ENCODE measurements around the gene ANGPT4.

The ANGPT4 gene

DNA sequence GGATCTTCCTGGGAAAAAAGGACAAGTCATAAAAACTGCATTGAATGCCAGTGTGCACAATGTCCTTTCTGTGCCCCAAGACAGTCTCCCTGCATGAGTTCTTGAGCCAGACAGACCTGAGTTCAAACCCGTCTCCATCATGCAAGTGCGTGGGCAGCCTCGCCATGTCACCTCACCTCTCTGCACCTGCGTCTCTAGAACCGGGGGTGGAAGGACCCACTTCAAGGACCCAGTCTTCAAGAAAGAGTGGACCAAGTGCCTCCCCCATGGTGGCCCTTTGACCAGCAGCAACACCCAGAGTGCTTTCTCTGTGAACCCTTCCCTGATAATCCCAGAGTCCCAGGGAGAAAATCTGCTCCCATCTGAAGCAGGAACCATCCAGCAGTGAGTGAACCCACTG, 23.5 kb upstream of the ANGPT4 start:
- DNase-seq: no peak

DNA sequence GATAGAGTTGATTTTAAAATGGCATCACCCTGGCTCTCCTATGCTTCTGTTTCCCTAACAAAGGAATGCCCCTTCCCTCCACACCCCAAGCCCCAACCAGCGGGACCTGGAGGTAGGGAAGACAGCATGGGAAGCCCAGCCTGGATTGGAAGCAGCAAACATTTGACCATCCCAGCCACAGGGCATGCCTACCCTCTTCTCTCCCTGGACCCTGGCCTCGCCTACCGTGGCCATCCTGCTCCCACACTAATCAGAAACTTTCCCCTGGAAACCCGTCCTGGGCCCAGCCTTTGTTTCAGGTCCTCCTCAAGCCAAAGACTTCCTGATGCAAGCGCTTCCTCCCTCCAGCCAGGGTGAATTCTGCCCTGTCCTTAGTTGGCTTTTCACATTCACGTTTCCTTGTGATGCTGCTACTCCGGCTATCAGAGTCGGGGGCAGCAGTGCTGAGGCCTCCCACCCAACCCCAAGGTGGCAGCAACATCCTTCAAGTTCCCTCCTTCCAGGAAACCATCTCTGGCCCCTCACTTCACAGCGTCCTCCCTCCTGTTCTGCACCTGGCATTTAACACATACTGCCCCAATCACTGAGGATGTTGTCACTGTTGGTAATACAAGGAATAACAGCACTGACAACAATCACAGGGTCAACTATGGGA, 18.2 kb upstream of the ANGPT4 start:
- DNase-seq: no peak

DNA sequence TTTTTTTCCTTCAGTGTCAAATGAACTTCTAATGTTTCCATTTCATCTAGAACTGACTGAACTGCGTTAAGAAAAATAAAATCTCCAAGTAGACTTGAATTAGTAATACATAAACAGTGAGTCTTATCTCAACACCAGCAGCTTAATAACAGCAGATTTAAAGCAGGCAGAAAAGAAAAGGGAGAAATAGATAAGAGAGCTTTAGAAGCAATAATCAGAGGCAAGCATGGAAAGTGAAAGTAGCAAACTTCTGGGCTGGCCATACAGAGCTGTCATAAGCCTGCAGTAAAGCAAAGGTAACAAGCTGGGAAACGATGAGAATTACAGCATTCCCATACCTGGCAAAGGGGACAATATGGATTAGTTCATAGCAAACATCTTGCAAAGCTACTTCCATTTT, 16.9 kb upstream of the ANGPT4 start:
- no peak for DNase-seq

DNA sequence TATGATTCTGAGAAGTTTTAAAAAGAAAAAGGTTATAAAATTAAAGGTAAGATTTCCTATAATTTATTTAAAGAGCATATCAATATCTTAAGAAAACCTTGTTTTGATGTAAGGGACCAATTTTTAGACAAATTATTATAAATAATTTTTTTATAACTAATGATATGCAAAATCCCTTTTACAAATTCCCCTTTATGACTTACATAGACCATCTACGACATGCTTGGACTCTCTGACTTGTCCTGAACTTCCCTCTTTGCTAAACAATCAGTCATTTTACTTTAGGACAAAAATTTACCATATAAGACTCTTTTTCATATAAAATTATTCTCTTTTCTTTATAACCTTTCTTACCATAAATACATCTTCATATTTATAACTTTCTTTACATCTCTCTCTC, 15.3 kb upstream of the ANGPT4 start:
- no peak for DNase-seq

DNA sequence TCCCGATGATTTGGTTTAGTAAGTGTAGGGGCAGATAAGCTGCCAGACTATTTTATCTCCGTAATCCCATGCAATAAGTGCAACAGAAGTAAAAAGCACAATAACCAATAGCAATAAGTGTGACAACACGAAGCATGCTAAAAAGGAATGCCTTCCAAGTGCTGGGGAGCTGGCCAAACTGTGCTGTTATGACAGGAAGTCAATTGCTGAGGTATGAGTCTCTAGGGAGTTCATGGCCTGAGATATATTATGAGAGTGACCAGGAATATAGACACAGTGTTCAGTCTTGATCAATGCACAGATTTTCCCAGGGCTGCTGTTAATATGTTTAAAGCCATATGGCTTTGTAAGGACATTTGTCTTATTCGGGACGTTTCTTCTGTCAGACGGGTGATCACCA, 10.5 kb upstream of the ANGPT4 start:
- no peak for DNase-seq

DNA sequence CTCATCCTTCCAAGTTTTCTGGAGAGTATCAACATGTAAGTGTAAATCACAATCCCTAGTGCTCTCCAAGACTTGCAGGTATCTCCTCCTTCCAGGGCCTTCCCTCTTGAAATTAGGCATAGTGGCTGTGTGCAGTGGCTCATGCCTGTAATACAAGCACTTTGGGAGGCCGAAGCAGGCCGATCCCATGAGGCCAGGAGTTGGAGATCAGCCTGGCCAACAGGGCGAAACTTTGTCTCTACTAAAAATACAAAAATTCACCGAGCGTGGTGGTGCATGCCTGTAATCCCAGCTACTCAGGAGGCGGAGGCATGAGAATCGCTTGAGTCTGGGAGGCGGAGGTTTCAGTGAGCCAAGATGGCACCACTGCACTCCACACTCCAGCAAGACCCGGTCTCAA, 9.4 kb upstream of the ANGPT4 start:
- DNase-seq: no peak

DNA sequence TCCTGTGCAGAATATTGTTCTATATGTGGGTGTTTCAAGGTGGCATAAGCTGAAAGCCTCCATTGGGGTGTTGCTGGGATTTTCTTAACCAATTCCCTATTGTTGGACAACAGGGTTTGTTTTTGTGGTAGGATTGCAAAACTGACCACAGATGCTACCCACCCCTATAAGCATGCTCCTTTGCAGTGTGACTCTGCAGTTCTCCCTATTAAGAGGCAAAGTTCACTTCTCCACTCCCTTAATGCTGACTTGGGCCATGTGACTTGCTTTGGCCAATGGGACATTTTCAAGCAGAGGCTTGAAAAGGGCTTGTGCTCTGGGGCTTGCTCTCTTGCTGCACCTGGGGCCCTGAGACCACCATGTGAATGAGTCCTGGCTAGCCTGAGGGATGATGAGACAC, 8.5 kb upstream of the ANGPT4 start:
- DNase-seq: no peak

DNA sequence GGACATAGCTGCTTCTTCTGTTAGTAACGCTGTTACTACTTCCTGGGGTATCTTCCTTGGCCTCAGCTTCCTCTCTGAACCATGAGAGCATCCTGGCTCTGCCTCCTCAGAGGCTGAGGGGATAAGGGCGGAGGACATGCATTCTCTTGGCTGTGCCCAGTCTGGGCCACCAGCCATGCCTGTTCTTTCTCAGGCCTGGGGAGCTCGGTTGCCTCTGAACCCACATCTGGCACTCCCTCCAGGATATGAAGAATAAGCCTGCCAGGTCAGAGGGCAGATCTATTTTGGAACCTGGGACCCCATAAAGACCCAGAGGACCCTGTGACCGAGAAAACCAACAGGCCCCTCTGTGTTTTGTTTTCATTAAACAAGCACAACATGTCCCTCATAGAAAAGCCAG, 6.6 kb upstream of the ANGPT4 start:
- no peak for DNase-seq

DNA sequence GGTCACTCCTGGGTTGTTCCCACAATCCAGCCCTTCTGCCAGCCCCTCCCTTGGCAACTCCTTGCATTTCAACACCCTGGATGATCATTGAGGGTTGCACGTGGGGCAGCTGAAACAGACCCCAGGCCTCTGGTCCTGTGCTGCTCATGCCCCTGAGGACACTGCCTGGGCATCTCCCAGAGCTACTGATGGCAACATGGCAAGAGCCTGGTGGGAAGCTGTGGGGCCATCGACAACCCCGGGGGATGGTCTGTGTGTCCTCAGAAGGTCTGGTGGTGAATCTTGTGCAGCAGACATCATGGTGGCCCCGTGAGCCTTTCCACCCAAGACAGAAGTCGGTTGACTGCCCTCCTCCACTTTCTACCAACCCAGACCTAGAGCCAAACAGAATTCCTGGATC, 4.9 kb upstream of the ANGPT4 start:
- no peak for DNase-seq

DNA sequence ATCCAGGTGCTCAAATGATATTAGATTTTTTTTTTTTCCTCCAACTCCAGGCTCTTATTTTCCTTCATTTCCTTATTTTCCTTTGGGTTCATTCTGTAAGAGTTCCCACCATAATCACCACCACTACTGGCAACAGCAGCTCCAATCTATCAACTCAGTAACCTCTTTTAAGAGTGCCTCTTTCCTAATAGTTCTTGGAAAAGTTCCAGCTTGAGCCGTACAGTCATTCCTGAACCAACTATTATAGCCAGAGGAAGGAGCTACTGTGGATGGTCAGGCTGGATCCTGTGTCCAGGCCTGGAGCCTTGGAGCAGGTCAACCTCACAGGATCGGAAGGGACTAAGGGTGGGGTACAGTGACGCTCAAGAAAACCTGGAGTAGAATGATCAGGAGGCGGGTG, 4.2 kb upstream of the ANGPT4 start:
- no peak for DNase-seq

DNA sequence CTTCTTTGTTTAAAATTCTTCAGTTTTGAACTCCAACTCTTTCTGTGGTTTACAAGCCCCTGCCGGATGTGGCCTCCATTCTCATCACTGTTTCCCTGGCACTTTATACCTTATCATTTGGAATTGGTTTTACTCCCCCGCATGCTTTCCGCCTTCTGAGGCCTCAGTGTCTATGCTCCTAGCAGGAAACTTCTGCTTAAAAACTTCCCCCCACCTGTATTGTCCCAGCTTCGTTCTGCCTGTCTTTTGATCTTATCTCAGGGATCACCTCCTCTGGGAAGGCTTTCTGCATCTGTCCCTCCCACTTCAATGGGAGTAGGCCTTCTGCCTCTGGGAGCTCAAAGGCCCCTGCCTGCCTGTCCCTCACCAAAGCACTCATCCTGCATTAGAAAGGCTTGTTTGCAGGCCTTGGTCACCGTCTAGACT, 3.4 kb upstream of the ANGPT4 start:
- DNase-seq: no peak

DNA sequence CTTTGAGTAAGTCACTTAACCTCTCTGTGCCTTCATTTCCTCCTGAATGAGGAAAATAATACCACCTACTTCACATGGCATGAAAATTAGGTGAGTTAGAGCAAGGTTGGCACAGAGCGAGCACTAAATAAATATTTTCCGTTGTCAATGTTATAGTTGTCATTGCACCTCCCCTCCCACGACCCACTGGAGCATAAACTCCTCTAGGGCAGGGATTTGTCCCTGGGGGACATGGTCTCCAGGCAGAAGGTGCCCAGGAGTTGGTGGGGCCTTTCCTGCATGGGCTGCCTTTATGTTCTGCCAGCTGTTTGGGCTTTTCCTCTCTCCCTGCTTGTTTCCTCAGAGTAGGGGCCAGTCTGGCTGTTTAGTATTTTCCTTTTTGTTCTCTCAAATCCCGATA, 1.3 kb upstream of the ANGPT4 start:
- DNase-seq: no peak

DNA sequence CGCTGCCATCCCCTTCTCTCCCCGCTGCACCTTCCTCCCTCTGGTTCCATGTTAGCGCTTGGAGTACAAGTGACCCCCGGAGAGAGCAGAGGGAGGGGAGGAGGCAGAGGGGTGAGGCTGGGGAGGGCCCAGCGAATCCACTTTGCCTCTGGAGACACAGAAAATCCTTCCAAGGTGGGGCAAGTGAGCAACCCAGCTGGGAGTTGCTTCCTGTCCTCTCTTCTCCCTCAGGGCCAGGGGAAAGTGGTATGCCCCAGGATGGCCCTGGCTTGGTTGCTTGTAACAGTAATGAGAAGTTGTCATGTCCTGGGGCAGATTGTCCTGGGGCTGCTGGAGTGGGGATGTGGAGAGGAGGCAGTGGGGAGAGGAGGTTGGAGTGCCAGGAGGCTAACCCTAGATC, 691 bp upstream of the ANGPT4 start:
- DNase-seq: no peak

DNA sequence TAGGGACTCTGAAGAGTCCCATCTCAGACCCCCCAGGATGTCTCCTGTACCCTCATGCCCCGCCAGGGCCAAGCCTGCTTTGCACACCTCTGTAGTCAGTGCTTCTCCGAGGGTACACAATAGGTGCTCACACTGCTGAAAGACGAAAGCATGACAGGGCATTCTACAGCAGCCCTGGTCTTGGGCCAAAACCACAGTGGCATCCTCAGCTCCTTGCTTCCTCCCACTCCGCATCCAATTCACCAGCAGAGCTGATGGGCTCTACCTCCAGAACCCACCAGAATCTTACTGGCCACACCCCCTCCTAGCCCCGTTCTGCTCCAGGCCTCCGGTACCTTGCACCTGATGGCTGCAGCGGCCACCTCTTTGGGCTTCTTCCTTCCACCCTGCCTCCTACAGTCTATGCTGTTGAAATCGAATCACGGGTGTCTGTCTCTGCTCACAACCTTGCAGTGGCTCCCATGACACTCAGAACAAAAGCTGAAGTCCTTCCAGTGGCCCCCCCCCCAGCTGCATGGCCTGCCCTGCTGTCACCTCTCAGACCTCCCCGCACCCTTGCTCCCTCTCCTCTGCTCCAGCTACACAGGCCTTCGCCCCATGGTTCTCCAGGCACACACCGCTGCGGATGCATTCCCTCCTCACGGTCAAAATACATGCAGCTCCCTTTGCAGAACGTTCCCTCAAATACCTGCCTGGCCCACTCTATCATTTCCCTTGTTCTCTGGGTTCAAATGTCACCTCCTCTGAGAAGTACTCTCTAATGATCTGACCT, 1.2 kb downstream of the ANGPT4 start:
- DNase-seq: no peak

DNA sequence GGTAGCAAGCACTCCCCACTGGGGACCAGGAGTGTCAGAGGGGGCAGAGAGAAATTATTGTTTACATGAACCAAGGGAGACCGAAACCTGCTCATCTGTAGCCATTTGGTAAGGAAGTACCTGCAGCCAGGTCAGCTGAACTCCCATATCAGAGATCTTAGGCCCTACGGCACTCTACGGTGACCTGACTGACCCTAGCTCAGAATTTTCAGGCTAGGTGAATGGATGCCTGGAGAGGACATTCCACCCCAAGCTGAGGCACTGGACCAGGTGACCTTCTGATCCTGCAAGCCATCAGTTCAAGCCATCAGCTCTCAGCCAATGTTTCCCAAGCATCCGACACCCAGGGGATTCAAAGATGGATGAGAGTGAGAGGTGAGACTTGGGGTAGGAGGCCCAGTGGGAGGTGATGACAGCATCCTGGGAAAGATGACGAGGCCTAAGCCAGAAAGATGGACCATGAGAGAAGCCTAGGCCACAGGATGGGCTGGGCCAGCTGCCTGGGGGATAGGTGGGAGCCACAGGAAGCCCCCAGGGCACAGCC, 2.8 kb downstream of the ANGPT4 start:
- DNase-seq: no peak

DNA sequence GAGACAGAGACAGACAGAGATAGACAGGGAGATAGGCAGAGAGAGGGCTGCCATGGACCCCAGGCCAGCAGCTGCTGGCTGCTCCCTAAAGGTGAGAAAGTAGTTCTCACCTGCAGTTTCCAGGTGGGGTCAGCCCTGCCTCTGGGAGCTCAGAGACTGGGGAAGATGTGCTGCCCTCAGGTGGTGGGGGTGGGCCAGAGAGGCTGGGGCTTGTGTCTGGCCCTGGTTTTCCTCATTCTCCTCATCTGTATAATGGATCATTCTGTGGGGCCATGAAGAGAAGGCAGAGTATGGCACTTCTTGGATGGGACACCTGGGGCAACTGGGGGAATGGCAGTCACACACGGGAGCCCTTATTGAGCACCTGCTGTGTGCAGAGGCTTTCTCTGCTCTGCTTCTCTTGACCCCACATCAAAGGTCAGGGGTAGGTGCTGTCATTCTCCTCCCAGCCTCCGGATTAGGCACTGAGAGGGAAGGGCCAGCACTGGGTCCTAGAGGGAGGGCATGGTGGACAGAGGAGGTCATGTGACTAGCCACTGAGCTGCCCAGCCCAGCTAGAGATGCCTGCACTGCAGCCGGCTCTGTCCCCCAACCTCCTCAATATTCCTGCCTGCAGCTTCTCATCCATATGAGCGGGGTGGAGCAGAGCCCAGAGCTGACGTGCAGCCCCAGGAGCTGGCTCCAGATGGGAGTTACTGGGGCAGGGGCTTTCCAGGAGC, 4.1 kb downstream of the ANGPT4 start:
- no peak for DNase-seq

DNA sequence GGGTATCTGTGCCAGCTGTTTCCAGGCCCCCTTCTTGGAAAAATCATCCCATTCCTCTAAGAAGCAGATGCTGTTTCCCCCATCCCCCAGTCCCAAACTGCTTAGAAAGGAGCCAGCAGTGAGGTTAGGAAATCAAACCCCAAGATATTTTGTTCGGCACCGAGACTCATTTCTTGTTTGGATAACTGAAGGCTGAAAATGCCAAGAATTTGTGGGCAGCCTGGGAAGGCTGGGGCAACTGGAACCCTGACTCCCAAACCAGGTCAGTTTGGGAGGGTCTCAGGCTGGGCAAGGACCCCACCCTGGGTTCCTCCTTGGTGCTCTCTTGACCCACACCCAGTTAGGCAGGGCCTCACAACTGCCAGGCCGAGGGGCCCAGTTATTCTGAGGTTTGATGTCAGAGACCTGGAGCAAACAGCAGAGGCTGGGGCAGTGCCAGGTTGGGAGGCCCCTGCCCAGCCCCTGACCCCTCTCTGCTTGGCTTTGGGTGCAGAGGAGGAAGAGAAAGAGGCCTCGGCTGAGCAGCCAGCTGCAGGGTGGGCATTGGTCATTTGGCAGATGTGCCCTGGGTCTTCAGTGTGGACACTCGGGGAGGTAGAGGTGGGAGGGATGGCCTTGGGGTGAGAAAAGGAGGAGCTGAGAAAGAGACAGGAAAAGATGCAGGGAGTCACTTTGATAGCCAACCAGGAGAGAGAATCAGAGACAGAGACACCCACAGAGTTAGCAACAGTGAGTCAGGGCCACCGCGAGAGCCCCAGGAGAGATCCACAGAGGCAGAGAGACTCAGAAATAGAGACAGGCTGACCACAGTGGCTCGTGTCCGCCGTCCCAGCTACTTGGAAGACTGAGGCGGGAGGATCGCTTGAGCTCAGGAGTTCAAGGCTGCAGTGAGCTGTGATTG, 5.0 kb downstream of the ANGPT4 start:
- DNase-seq: no peak

DNA sequence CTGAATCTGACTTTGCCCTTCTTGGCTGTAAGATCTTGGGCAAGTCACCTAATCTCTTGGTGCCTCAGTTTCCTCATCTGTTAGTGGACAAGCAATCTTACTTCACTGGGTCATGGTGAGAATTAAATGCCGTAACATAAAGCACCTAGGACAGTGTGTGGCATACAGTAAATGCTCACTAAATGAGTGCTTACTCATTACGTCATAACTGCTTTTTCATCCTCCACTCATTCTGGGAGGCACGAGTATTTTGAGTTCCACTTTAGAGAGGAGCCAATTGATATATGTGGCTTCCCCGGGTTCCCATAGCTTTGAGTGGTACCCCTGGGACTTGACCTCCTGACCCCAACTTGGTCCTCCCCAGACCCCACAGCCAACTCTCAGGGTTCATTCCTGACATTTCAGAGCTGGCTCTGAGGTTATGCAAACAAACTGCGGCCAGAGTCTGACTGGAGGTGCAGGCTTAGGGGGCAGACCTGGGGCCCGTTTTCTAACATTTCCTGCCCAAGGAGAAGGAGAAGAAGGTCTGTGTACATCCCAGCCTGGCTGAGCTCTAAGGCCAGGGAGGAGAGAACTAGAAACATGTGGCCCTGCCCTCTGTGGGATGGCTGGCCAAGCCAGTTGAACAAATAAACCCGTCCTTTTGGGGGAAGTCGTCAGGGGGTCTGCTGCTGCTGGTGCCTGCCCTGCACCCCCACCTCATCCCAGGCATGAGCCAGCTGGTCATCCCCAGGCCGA, 5.8 kb downstream of the ANGPT4 start:
- DNase-seq: no peak

DNA sequence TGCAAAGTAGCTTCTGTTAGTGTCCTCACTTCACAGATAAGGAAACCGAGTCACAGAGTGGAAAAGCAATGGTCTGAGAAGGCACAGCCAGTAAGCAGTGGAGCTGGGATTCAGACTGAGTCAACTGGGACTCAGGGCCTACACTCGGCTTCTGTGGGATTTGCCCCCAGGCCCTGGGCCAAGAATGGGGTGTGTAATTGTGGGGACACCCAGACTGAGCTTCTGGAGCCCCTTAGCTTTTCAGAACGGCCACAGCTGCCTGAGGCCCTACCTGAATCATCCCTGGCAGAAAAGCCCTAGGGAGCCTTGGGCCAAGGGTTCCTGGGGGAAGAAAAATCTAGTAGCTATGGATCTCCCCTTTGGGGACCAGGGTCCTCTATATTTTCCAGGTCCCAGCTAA, 6.5 kb downstream of the ANGPT4 start:
- no peak for DNase-seq

DNA sequence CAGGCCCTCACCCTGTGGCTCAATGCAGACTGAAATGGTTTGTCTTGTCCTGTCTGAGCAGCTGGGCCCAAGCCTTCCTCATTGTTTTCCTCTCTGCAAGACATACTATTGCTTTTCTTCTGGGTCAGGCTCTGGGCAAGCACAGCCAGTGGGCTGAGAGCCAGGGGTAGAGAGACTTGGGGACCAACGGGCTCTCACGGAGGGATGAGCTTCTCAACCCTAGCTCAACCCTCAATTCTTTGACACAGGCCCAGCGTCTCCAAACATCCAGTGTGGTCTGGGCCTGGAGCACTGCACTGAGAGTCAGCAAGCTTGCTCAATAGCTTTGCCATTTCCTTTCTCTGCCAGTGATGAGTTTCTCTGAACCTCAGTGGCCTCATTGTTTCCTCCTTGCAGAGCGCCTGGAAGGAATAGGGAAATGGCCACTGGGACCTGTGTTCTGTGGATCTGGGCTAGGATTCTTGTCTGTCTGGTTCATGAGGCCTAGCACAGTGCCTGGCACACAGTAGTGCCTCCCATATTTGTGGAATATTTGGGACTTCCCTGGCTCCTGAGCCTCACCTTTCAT, 9.3 kb downstream of the ANGPT4 start:
- DNase-seq: no peak

DNA sequence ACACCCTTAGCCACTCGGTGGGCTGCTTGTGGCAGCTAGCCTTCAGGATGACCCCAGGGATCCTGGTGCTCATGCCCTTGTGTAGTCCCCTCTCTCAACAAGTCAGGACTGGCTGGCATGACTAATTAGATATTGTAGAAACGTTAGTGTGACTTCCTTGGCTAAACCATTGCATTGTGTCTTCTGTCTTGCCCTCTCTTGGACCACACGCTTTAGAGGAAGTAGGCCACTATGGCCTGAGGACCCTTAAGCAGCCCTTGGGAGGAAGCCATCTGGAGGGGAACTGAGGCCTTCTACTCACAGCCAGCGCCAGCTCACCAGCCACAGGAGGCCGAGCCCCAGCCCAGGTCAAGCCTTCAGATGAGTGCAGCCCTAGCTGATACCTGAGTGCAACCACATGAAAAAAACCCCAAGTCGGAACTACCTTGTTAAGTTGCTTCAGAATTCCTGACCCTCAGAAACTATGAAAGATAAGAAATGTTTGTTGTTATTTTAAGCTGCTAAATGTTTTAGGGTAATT, 10.1 kb downstream of the ANGPT4 start:
- no peak for DNase-seq
